Measurements from ENCODE around the gene SH2D7.

Gene SH2D7

GRCh38 chr15:78103406-78104118 lies 11.2 kb downstream of the SH2D7 start:
- peak; percentile 16 for DNase-seq (ENCODE audit: low read depth, low spot score)

GRCh38 chr15:78104119-78104479 lies 11.7 kb downstream of the SH2D7 start:
- no peak for DNase-seq (ENCODE audit: low read depth, low spot score)

- no peak for DNase-seq (ENCODE audit: low read depth, low spot score)
These were observed 12.5 kb downstream of the SH2D7 start for GRCh38 chr15:78104566-78105475.

DNA sequence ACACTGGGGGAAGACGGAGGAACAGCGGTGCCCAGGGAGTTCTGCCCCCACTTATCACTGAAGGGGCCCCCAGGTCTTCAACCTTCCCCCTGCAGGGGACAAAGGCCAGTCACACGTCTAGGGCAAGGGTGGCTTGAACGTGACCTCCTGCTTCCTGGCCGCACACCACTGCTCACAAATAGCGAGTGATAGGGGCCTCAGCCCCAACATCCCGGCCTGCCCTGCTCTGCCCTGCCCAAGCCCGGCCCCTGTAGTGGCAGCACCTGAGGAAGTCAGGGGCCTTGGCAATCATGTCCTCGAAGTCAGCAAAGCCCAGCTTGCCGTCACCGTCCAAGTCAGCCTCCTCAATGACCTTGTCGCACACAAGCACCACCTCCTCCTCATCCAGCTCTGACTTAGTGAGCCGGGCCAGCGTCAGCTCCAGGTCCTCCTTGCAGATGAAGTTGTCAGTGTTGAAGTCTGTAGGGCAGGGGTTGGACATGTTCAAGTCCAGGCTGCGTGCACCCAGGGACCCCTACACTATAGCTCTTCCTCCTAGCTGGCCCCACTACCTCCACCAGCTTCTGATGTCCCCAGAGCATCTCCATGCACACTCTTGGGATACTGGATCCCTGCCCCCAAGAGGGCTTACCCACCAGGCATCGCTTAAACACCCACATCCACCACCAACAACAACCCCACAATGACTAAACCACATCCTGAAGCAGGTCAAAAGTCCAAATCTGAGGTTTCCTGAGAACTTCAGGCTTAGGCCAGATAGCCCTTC lies 13.3 kb downstream of the SH2D7 start:
- DNase-seq (ENCODE audit: low read depth, low spot score), result no peak

GRCh38 chr15:78107471-78107870 lies 15.1 kb downstream of the SH2D7 start:
- no peak for DNase-seq (ENCODE audit: low read depth, low spot score)

DNA sequence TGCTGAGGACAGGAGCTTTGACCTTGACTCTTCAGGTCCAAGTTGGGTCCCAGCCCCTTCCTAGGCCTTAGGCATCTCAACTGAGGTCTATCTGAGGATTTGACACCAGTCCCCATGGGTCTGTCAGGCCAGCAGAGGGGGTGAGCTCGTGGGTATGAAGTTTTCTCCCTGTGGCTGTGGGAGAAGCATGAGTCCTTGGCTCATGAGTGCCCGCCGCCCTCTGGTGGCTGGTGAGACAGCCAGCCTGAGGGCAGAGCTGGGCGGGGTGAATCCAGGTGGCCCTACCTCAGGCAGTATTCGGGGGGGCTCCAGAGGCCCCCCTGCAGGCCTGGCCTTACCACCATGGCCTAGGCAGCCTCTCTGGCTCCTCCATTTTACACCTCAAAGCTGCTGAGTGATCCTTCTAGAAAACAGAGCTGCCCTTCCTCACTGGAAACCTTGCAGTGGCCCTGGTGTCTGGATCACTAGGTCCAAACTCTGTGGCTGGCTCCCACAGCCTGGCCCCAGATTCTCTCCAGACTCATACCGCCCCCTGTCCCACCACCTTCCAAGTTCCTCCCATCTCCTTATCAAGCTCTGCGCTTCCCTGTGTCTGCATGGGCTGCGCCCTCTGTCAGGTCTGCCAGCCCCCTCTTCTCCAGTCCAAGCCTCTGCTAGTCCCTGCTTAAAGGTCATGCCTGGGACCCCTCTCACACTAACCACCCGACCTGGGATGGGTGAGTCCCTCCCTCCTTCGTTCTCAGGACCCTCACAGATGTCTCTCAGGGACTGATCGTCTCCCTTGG lies 16.1 kb downstream of the SH2D7 start:
- peak; percentile 70 for DNase-seq (ENCODE audit: low read depth, low spot score)

GRCh38 chr15:78109156-78109555 lies 16.8 kb downstream of the SH2D7 start:
- no peak for DNase-seq (ENCODE audit: low read depth, low spot score)

DNA sequence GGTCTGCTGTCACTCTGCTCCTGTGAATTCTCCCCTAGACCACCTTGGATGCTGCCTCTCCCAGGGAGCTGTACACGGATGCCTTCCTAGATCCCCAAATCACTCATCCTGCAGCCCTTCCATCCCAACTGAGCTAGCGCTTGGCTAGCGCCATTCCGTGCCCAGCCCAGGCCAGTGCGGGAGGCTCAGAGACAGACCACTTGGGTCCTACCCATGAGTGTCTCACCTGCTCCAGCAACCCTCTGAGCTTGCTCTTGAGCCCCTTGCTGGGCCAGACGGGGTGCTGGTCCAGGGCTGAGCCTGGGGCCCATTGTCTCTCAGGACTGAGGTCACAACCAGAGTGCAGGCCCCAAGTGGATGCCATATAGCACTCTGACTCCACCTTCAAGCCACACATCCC lies 17.7 kb downstream of the SH2D7 start:
- no peak for DNase-seq (ENCODE audit: low read depth, low spot score)

DNA sequence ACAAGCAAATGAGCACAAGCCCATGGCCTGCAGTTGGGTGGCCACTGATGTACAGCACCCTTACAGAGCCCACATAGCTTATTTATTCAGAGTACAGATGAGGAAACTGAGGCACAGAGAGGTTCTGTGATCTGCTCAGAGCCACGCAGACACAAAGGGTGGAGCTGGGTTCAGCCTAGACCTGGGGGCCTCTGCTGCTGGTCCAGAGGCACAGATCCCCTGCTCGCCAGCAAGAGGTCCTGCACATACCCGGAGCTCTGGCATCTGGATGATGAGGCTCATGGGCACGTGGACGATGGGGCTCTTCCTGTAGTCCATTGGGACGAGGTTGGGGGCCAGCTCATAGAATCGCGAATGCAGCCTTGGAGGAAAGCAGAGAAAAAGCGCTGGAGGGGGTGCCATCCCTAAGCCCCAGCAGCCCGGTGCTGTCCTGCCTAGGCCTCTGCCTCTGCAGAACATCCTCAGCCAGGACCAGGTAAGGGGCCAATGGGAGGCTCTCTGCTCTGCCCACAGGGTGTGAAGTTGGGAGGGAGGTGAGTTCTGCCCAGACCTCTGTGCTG lies 18.6 kb downstream of the SH2D7 start:
- DNase-seq (ENCODE audit: low read depth, low spot score), result no peak

DNA sequence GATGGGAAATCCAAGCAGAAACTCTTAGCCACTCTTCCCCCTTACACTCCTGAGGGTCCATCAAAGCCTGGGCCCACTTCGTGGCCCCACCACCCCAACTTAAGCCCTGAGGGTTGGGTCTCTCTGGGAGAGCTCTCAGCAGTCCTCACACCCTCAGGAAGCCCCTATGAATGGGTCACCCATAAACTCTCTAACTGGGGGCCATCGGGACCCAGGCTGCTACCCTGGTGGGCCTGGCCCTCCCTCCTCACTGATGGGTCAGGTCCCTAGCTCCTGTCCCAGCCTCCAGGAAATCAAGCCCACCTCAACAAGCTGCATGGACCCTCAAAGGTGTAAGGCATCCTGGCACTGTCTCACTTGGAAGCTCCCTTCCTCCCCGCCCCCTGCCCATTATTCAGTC lies 19.4 kb downstream of the SH2D7 start:
- no peak for DNase-seq (ENCODE audit: low read depth, low spot score)

DNA sequence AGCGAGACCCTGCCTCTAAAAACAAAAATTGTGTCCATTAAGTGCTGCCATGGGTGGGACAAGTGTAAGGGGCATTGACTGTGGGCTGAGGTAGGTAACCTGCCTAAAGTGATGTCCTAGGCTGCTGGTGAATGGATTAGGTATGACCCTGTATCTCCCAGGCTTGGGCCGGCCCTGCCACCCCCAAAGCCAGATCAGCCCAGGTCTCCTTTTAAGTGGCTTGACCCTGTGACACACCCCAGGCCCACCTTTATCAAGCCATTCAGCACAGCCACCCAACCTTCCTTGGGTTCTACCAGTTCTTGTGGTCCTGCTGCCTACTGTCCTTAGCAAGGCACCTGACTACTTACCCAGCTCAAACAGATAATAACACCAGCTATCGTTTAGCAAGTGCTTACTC lies 20.2 kb downstream of the SH2D7 start:
- no peak for DNase-seq (ENCODE audit: low read depth, low spot score)

DNA sequence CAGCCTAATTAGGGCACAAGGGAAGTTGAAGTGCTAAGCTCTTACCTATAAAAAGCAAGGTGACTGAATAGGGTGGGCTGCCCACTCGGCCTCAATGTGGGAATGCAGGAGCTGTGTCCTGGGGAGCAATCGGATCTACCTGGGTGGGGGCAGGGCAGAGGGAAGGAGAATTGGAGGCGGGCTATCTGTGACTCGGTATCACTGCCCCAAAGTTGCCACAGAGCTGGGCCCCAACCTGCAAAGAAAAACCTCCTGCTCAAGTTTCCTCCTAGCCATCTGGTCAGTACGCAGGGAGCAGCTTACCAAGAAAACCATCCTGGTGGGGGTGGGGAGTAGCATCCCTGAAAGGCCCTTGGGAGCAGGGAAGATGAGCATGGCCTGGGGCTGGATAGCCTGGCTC lies 28.2 kb downstream of the SH2D7 start:
- DNase-seq (ENCODE audit: low read depth, low spot score), result no peak

- DNase-seq (ENCODE audit: low read depth, low spot score), result no peak
These were observed 32.9 kb downstream of the SH2D7 start for GRCh38 chr15:78125267-78125666.

- no peak for DNase-seq (ENCODE audit: low read depth, low spot score)
These were observed 35.5 kb downstream of the SH2D7 start for GRCh38 chr15:78127882-78128281.

DNA sequence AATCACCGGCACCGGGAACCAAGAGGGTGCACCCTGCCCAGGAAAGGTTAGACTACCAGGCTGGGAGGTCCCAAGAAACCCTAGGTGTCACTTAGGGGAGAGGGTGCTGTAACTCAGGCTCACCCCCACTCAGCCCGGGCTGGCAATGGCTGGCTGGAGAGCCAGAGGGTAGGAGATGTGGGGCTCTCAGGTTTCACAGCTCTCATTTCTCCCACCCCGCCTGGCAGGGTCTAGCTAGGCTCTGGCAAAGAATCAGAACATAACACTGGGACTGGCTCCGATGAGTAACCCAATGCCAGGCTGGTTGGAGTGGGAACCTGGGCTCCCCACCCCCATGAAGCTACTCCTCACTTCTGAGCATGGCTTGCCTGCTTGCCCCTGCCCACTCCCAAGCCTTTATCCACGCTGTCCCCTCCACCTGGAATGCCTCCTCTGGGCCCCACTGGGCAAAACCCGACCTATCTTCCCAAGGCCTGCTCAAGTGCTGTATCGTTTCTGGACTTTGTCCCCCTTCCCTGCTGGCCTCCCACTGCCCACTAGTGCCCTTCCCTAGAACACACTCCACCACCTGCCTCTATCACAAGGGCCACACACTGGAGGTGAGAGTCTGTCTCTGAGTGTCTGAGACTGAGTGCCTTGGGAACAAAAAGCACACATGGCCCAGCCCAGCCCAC lies 36.9 kb downstream of the SH2D7 start:
- no peak for DNase-seq (ENCODE audit: low read depth, low spot score)

- DNase-seq (ENCODE audit: low read depth, low spot score), result no peak
These were observed 37.5 kb downstream of the SH2D7 start for GRCh38 chr15:78129751-78130287.

GRCh38 chr15:78130466-78131294 lies 38.3 kb downstream of the SH2D7 start:
- no peak for DNase-seq (ENCODE audit: low read depth, low spot score)

DNA sequence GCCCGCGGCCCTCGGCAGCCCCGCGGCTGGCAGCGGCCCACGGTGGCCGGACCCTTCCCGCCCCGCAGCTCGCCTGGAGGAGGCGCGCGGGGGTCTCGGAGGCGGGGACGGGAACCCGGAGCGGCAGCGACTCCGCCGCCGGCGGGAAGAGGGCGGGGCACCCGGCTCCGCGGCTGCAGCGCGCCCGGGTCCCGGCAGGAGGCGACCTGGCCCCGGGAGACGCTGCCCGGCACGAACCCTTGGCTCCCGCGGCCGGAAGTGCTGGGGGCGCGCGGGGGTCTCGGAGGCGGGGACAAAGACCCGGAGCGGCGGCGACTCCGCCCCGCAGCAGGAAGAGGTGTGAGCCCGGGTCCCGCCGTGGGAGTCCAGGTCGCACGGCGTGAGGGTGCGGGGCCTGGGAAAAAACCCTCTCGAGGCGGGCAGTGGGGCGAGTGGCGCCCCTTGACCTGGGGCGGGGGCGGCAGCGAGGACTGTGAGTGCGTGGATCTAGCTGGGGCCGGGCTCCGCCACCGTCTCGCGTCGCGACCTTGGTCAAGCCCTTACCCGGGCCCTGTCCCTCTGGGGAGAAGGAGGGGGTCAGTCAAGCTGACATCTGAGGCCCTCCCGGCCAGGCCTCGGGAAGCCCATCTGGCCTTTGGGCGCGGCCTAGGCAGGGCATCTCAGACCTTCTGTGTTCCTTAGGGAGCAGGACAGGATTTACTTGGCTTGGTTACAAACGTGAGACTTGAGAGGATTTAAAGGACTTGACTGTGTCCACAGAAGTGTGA lies 39.1 kb downstream of the SH2D7 start, which contains the start of gene CIB2:
Gene CIB2, minus strand, starts transcription at position 151 of the 767 bp plus-strand sequence. CDS start 230 bp downstream, outside the sequence.
- peak; percentile 57 for DNase-seq (ENCODE audit: low read depth, low spot score)

All from activated naive CD8-positive, alpha-beta T cell treated with anti-CD3 and anti-CD28 coated beads, Interleukin-2, amount 50 U/mL, for 16 hours (primary cell).